Measurements from ENCODE around the gene SPIRE1. TPM values are rescaled to one million over a fixed set of nuclear protein-coding genes. Genes with fewer than 3 reads are reported as not detected.
A peak's percentile ranks its signal among the peaks of the same experiment; 100 is the strongest.

Gene SPIRE1
- total RNA-seq, 1 experiment from 2014 or later: 16.6 TPM

GRCh38 chr18:12520442-12520992 lies 137.4 kb downstream of the SPIRE1 start:
- H3K4me1 ChIP-seq (ENCODE audit: insufficient read depth, low read length): no peaks in the 10 kb centered on the region
- no peak overlapping the region for H3K9ac ChIP-seq (ENCODE audit: extremely low read depth, insufficient read length, low read length)
- no peaks in the 10 kb centered on the region for H3K27me3 ChIP-seq (ENCODE audit: insufficient read depth, low read length)
- H2AK5ac ChIP-seq (ENCODE audit: insufficient read length, low read length): no peak overlapping the region
- Mint-ChIP-seq H3K4me1 (peaks cover 3 to 14% of the 10 kb centered on the region in 2 experiments), H3K4me3 (no peak overlapping the region), H3K9me3 (no peaks in the 10 kb centered on the region), H3K27ac (peak overlapping the region in 2 of 3 experiments; percentile 7 to 20; a peak in 2 of 7 replicates), H3K27me3 (ENCODE audit: low read depth) (no peaks in the 10 kb centered on the region), H3K36me3 (ENCODE audit: insufficient read depth in 1 of 3, low read depth in 3 of 3) (no peaks in the 10 kb centered on the region)
- H3K79me1 ChIP-seq (ENCODE audit: insufficient read depth, low read depth, low read length, poor library complexity, severe bottlenecking): no peaks in the 10 kb centered on the region
- H3K27ac ChIP-seq (ENCODE audit: insufficient read length, low read depth, low read length): no peak overlapping the region
- no peak for TF ChIP-seq CTCF (conservative IDR thresholded peaks at IDR 0.05)
- H4K91ac ChIP-seq (ENCODE audit: insufficient read length, low read depth, low read length): no peak overlapping the region
- H4K8ac ChIP-seq (replicated peaks; ENCODE audit: insufficient read length, low read depth, low read length): no peak overlapping the region
- WGBS (ENCODE audit: extremely low coverage, insufficient read length, low lambda C conversion rate): no CpG with 5 or more reads among the region's 5 CpGs
- H3K4me2 ChIP-seq (ENCODE audit: insufficient read depth, insufficient read length, low read length): no peak overlapping the region
- DNase-seq: no peak
- no peaks in the 10 kb centered on the region for H3K79me2 ChIP-seq (ENCODE audit: insufficient read depth, low read length)
- no peaks in the 10 kb centered on the region for H4K20me1 ChIP-seq (ENCODE audit: control insufficient read depth, insufficient read depth, insufficient read length)
- H2BK12ac ChIP-seq (ENCODE audit: insufficient read length, low read depth, low read length): no peak overlapping the region
- no peak overlapping the region for H3K56ac ChIP-seq (ENCODE audit: insufficient read length, low read depth, low read length)
- no peak overlapping the region for H2AFZ ChIP-seq (ENCODE audit: low read length)
- no peak overlapping the region for H3K14ac ChIP-seq (ENCODE audit: insufficient read depth, low read length)
- no peak overlapping the region for H3K4ac ChIP-seq (ENCODE audit: low read depth, low read length)
- H2BK120ac ChIP-seq (ENCODE audit: low read depth, low read length, poor library complexity, severe bottlenecking): no peak overlapping the region
- H4K5ac ChIP-seq (ENCODE audit: insufficient read length, low read depth, low read length): no peak overlapping the region
- no peak overlapping the region for H2BK5ac ChIP-seq (ENCODE audit: insufficient read length, low read length)
- H3T11ph ChIP-seq (ENCODE audit: low read length): no peak overlapping the region
- no peaks in the 10 kb centered on the region for H3K23me2 ChIP-seq (ENCODE audit: insufficient read length, low read depth, low read length, poor library complexity, severe bottlenecking)
- H3K18ac ChIP-seq (ENCODE audit: insufficient read length, low read depth, low read length): no peak overlapping the region
- H3K9me3 ChIP-seq (ENCODE audit: control insufficient read depth, low read depth, low read length): no peaks in the 10 kb centered on the region
- H3K23ac ChIP-seq (ENCODE audit: insufficient read length, low read depth, low read length): no peak overlapping the region
- H2BK20ac ChIP-seq (ENCODE audit: low read depth, low read length, poor library complexity, severe bottlenecking): no peak overlapping the region
- H2BK15ac ChIP-seq (ENCODE audit: low read depth, low read length): no peak overlapping the region

Measured in H9 (cell line).